ENCODE data around the gene TFF2.

- TF ChIP-seq EZH2phosphoT487 (IDR thresholded peaks at IDR 0.05; ENCODE audit: insufficient read depth, low read depth), result no peak
- TF ChIP-seq EZH2 (IDR thresholded peaks at IDR 0.05; ENCODE audit: insufficient read depth, poor library complexity, severe bottlenecking), result no peak
Observed at GRCh38 chr21:42352441-42353095, 1.8 kb upstream of the TFF2 start.

Measured in GM23248 (cell line).